Karpas-422 (cell line): Measurements from ENCODE around the gene PTPN21. TPM values are rescaled to one million over a fixed set of nuclear protein-coding genes. Genes with fewer than 3 reads are reported as not detected.
"Not testable (repeated sequence)": the region's sequence is repeated elsewhere in the genome, so short reads cannot be mapped to it uniquely, and the experiment has no call there.

Experiments used
- DNase-seq: peaks from one replicate; pipeline ENCODE4 v3.0.0-alpha.2; 2015
- H2AFZ ChIP-seq: fragments of 200-600 bp; sonication (generic); 2 replicates; pipeline ENCODE4 v1.6.1; 2014; ENCODE audit warnings: antibody characterized with exemption, low read length, mixed read lengths
- H3K27ac ChIP-seq: fragments of 200-600 bp; sonication (generic); 2 replicates; pipeline ENCODE4 v1.5.1; 2014; ENCODE audit warnings: mild to moderate bottlenecking, low read length, moderate library complexity
- H3K27me3 ChIP-seq: fragments of 200-600 bp; sonication (generic); 2 replicates; pipeline ENCODE4 v1.6.1; 2014; ENCODE audit warnings: low read length, mixed read lengths
- H3K36me3 ChIP-seq: fragments of 200-600 bp; sonication (generic); 2 replicates; pipeline ENCODE4 v1.6.1; 2014; ENCODE audit warnings: low read length, mixed read lengths; ENCODE audit not compliant: insufficient read depth
- H3K4me1 ChIP-seq: fragments of 200-600 bp; sonication (generic); 2 replicates; pipeline ENCODE4 v1.6.1; 2014; ENCODE audit warnings: mild to moderate bottlenecking, low read length, mixed read lengths
- H3K4me2 ChIP-seq: fragments of 200-600 bp; sonication (generic); 2 replicates; pipeline ENCODE4 v1.6.1; 2014; ENCODE audit warnings: low read length, low read depth, mild to moderate bottlenecking; ENCODE audit not compliant: poor library complexity, severe bottlenecking
- H3K4me3 ChIP-seq: fragments of 200-600 bp; sonication (generic); 2 replicates; pipeline ENCODE4 v1.5.1; 2014; ENCODE audit warnings: mild to moderate bottlenecking, antibody characterized with exemption, low read length, mixed read lengths
- H3K79me2 ChIP-seq: fragments of 200-600 bp; sonication (generic); 2 replicates; pipeline ENCODE4 v1.6.1; 2014; ENCODE audit warnings: mild to moderate bottlenecking, low read length, mixed read lengths
- H3K9ac ChIP-seq: fragments of 200-600 bp; sonication (generic); 2 replicates; pipeline ENCODE4 v1.6.0; 2014; ENCODE audit warnings: low read length
- H3K9me2 ChIP-seq: fragments of 200-600 bp; sonication (generic), shearing (Covaris generic); replicated peaks from 2 replicates; pipeline ENCODE4 v1.6.0; 2014; ENCODE audit warnings: mild to moderate bottlenecking, low read length, moderate library complexity; ENCODE audit not compliant: insufficient read depth
- H3K9me3 ChIP-seq: fragments of 300-700, 200-600 bp; sonication (generic); 2 replicates; pipeline ENCODE4 v1.6.1; 2014; ENCODE audit warnings: low read length, mixed read lengths
- H4K20me1 ChIP-seq: fragments of 200-600 bp; sonication (generic); 2 replicates; pipeline ENCODE4 v1.6.1; 2014; ENCODE audit warnings: mild to moderate bottlenecking, antibody characterized with exemption, low read length, low read depth; ENCODE audit not compliant: insufficient read depth
- total RNA-seq: library from RNA; depleted of rRNA; stranded (reverse); fragments of >200 nt; shearing (Covaris generic); gene quantifications from 2 replicates; pipeline ENCODE4 v1.2.3, GENCODE V29; 2014; ENCODE audit warnings: low replicate concordance

Gene PTPN21
- total RNA-seq, 1 experiment from 2014 or later = not detected

GRCh38 chr14:88533064-88533602 is 21.7 kb downstream of the PTPN21 start:
- Histone ChIP-seq H3K27ac (no peak overlapping the region), H3K4me2 (no peak overlapping the region), H3K9me2 (no peaks in the 10 kb centered on the region), H4K20me1 (no peaks in the 10 kb centered on the region), H3K4me3 (no peak overlapping the region), H3K4me1 (no peaks in the 10 kb centered on the region), H3K9ac (no peak overlapping the region), H3K9me3 (no peaks in the 10 kb centered on the region), H3K36me3 (no peaks in the 10 kb centered on the region), H2AFZ (no peak overlapping the region), H3K79me2 (no peaks in the 10 kb centered on the region), H3K27me3 (no peaks in the 10 kb centered on the region)
- no peak for DNase-seq

DNA sequence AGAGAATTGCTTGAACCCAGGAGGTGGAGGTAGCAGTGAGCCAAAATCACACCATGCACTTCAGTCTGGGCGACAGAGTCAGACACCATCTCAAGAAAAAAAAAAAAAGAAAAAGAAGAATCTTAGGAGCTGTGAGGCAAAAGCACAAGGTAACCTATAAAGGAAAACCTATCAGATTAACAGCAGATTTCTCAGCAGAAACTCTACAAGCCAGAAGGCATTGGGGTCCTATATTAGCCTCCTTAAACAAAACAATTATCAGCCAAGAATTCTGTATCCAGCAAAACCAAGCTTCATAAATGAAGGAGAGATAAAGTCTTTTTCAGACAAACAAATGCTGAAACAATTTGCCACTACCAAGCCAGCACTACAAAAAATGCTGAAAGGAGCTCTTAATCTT is 24.9 kb downstream of the PTPN21 start:
- H2AFZ ChIP-seq, H3K4me3 ChIP-seq, H3K9ac ChIP-seq, H3K27ac ChIP-seq, H3K9me3 ChIP-seq, H4K20me1 ChIP-seq, H3K9me2 ChIP-seq, H3K27me3 ChIP-seq, H3K79me2 ChIP-seq, H3K36me3 ChIP-seq, H3K4me2 ChIP-seq, H3K4me1 ChIP-seq, DNase-seq: not testable (repeated sequence)

GRCh38 chr14:88522393-88522792 is 32.4 kb downstream of the PTPN21 start:
- Histone ChIP-seq H3K79me2 (no peaks in the 10 kb centered on the region), H4K20me1 (no peaks in the 10 kb centered on the region), H2AFZ (no peak overlapping the region), H3K36me3 (no peaks in the 10 kb centered on the region), H3K9ac (no peak overlapping the region), H3K27ac (no peak overlapping the region), H3K9me2 (no peaks in the 10 kb centered on the region), H3K4me3 (no peak overlapping the region), H3K27me3 (no peaks in the 10 kb centered on the region), H3K4me2 (no peak overlapping the region), H3K4me1 (no peaks in the 10 kb centered on the region), H3K9me3 (no peaks in the 10 kb centered on the region)
- no peak for DNase-seq

DNA sequence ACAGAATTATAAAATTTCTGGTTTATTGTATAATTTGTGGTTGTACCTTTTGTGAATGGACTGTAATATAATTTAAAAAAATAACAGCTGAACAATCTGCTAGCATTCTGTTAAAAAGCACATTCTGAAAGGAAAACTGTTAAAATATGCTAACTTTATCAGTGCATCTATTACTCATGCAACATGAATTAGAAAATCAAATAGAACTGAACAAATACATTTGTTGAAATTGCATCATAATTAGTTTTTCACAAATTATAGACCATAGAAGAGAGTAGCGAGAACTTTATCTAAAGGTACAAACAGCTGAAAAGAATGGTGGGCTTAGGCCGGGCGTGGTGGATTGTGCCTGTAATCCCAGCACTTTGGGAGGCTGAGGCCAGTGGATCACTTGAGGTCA is 33.0 kb downstream of the PTPN21 start:
- Histone ChIP-seq H3K27ac (no peak overlapping the region), H3K4me2 (no peak overlapping the region), H2AFZ (no peak overlapping the region), H3K9me2 (no peaks in the 10 kb centered on the region), H3K4me3 (no peak overlapping the region), H3K9me3 (no peaks in the 10 kb centered on the region), H3K79me2 (no peaks in the 10 kb centered on the region), H3K9ac (no peak overlapping the region), H4K20me1 (no peaks in the 10 kb centered on the region), H3K4me1 (no peaks in the 10 kb centered on the region), H3K36me3 (no peaks in the 10 kb centered on the region), H3K27me3 (no peaks in the 10 kb centered on the region)
- no peak for DNase-seq

DNA sequence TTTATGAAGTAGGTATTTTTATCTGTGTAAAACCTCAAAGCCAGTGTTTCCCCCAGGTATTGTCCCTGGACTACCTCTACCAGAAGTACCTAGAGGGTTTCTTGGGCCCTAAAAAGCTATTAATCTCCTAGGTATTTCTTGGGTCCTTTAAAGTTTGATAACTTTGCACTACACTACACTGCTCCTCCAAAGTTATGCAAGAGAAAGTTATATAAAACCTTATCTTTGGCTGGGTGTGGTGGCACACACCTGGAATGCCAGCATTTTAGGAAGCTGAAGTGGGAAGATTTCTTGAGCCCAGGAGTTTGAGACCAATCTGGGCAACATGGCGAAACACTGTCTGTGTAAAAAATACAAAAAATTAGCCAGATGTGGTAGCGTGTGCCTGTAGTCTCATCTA is 34.9 kb downstream of the PTPN21 start:
- H4K20me1 ChIP-seq = no peaks in the 10 kb centered on the region
- H3K9me2 ChIP-seq = no peaks in the 10 kb centered on the region
- no peak overlapping the region for H3K4me2 ChIP-seq
- no peak overlapping the region for H3K4me3 ChIP-seq
- no peaks in the 10 kb centered on the region for H3K36me3 ChIP-seq
- no peak overlapping the region for H2AFZ ChIP-seq
- no peak overlapping the region for H3K9ac ChIP-seq
- no peak for DNase-seq
- no peaks in the 10 kb centered on the region for H3K4me1 ChIP-seq
- no peaks in the 10 kb centered on the region for H3K79me2 ChIP-seq
- H3K9me3 ChIP-seq = no peaks in the 10 kb centered on the region
- no peaks in the 10 kb centered on the region for H3K27me3 ChIP-seq
- no peak overlapping the region for H3K27ac ChIP-seq

- DNase-seq = no peak
- no peak overlapping the region for H2AFZ ChIP-seq
- no peaks in the 10 kb centered on the region for H4K20me1 ChIP-seq
- no peaks in the 10 kb centered on the region for H3K79me2 ChIP-seq
- H3K36me3 ChIP-seq = no peaks in the 10 kb centered on the region
- H3K27me3 ChIP-seq = no peaks in the 10 kb centered on the region
- H3K4me1 ChIP-seq = no peaks in the 10 kb centered on the region
- H3K4me2 ChIP-seq = no peak overlapping the region
- H3K4me3 ChIP-seq = no peak overlapping the region
- H3K9me2 ChIP-seq = no peaks in the 10 kb centered on the region
- no peak overlapping the region for H3K27ac ChIP-seq
- no peak overlapping the region for H3K9ac ChIP-seq
- no peaks in the 10 kb centered on the region for H3K9me3 ChIP-seq
These were observed 36.0 kb downstream of the PTPN21 start for GRCh38 chr14:88518592-88519512.

DNA sequence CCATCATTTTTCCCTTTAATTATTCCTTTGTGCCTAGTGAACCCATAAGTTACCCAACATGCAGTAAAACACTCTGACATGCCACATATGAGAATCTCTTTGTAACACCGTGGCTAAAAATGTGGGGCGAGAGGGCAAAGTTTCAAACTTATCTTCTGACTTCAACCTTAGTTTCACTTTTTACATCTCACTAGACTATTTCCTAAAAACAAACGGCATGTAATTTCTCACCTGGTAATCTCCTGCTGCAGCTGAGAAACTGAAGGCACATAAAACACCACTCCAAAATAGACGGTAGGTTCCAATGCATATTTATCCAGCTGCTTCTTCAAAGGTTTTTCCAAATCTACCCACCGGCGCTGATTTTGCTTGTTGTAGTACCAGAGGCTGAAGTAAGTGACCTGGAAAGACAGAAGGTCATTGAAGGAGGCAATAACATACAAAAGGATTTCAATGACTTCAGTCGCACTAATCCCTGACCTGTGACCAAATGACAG is 37.9 kb downstream of the PTPN21 start:
- H3K9me3 ChIP-seq = no peaks in the 10 kb centered on the region
- DNase-seq = no peak
- no peak overlapping the region for H2AFZ ChIP-seq
- H3K4me3 ChIP-seq = no peak overlapping the region
- H3K9ac ChIP-seq = no peak overlapping the region
- no peak overlapping the region for H3K4me2 ChIP-seq
- no peaks in the 10 kb centered on the region for H3K79me2 ChIP-seq
- no peaks in the 10 kb centered on the region for H3K36me3 ChIP-seq
- no peaks in the 10 kb centered on the region for H3K27me3 ChIP-seq
- no peaks in the 10 kb centered on the region for H4K20me1 ChIP-seq
- no peaks in the 10 kb centered on the region for H3K9me2 ChIP-seq
- no peak overlapping the region for H3K27ac ChIP-seq
- H3K4me1 ChIP-seq = no peaks in the 10 kb centered on the region

DNA sequence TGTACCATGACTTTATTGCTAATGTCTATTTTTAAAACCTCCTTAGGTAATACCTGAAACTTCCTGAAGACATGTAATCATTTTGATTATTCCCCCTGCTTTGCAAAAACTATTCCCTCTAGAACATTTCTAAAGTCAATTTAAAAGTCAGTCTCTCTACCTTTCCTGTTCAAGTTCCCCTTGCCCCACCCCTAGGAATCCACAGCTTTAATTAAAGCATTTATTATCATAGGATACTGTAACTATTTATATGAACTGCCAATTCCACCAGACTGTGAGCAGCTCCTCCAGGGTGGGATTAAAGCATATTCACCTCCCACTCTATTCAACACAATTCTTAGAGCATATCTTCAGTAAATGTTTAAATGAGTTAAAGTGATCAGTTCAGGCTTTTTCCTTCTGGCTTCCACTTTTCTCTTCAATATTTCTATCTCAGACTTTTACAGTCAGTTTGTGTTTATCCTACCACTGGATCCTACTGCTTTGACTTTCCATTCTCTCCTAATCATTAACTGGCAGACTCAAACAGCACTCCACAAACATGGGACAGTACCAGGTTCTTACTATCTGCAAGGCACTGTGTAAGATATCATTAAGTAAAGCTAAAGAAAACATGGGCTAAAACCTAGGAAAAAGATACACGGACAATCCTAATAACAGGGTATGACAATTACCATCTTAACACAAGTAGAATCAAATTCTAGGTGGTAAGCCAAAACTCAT is 39.1 kb downstream of the PTPN21 start:
- H3K79me2 ChIP-seq = no peaks in the 10 kb centered on the region
- no peaks in the 10 kb centered on the region for H4K20me1 ChIP-seq
- H3K4me1 ChIP-seq = no peaks in the 10 kb centered on the region
- H3K4me2 ChIP-seq = no peak overlapping the region
- no peaks in the 10 kb centered on the region for H3K9me3 ChIP-seq
- no peak overlapping the region for H3K4me3 ChIP-seq
- no peaks in the 10 kb centered on the region for H3K27me3 ChIP-seq
- no peak for DNase-seq
- H2AFZ ChIP-seq = no peak overlapping the region
- H3K9me2 ChIP-seq = no peaks in the 10 kb centered on the region
- no peaks in the 10 kb centered on the region for H3K36me3 ChIP-seq
- H3K9ac ChIP-seq = no peak overlapping the region
- H3K27ac ChIP-seq = no peak overlapping the region
